Measurements from ENCODE around the gene PLEK. TPM values are rescaled to one million over a fixed set of nuclear protein-coding genes. Genes with fewer than 3 reads are reported as not detected.

The PLEK gene
- polyA plus RNA-seq, 3 donors, result 351 to 708 (median 403) TPM

GRCh38 chr2:68371138-68371537 lies 6.1 kb downstream of the PLEK start:
- peak overlapping the region; percentile 4 to 62 (median 5) for H3K4me3 ChIP-seq (replicated peaks in 1 of 3; ENCODE audit: low read depth in 2 of 3, low read length in 3 of 3)
- peak overlapping the region in 1 of 2 donors; percentile 52 for H3K27ac ChIP-seq (ENCODE audit: low read depth in 1 of 2, low read length in 2 of 2)
- TF ChIP-seq CTCF (IDR thresholded peaks at IDR 0.05), result no peak
- no peak overlapping the region for H3K9ac ChIP-seq (ENCODE audit: insufficient read depth, low read length, poor library complexity, severe bottlenecking)
- H3K36me3 ChIP-seq (replicated peaks in 1 of 2; ENCODE audit: control insufficient read depth in 1 of 2, insufficient read depth in 2 of 2, low read length in 2 of 2), result peaks cover 28 to 58% of the 10 kb centered on the region in 2 donors
- Mint-ChIP-seq H3K9me3 (no peaks in the 10 kb centered on the region), H3K4me1 (peaks cover 77% of the 10 kb centered on the region), H3K4me3 (peak overlapping the region in 1 of 2 donors; percentile 25), H3K27ac (peak overlapping the region; percentile 41 to 86 (median 73)), H3K36me3 (peaks cover 67 to 69% of the 10 kb centered on the region in 2 donors), H3K27me3 (ENCODE audit: low read depth in 3 of 3) (peaks cover 0 to 4% (median 0%) of the 10 kb centered on the region in 3 donors)
- DNase-seq, result no peak
- H4K20me1 ChIP-seq (ENCODE audit: insufficient read depth, low read length), result peaks cover 100% of the 10 kb centered on the region
- H3K4me2 ChIP-seq (replicated peaks; ENCODE audit: extremely low read depth, low read length, poor library complexity, severe bottlenecking), result peak overlapping the region; percentile 93
- H3K9me3 ChIP-seq (replicated peaks in 1 of 2; ENCODE audit: control insufficient read depth in 1 of 2, insufficient read depth in 1 of 2, low read length in 2 of 2), result no peaks in the 10 kb centered on the region
- H3K79me2 ChIP-seq (ENCODE audit: insufficient read depth, low read length), result peaks cover 100% of the 10 kb centered on the region
- no peak overlapping the region for H2AFZ ChIP-seq (ENCODE audit: insufficient read depth, low read depth, low read length, poor library complexity, severe bottlenecking)
- 50% methylated on average over 1 of the region's 1 CpG for WGBS (ENCODE audit: insufficient coverage)
- peaks cover 76 to 88% of the 10 kb centered on the region in 2 donors for H3K4me1 ChIP-seq (ENCODE audit: control insufficient read depth in 1 of 2, insufficient read depth in 2 of 2, low read length in 2 of 2)
- H3K27me3 ChIP-seq (ENCODE audit: control insufficient read depth in 2 of 2, insufficient read depth in 2 of 2, low read length in 2 of 2), result no peaks in the 10 kb centered on the region
- intact Hi-C loops (cut with micrococcal nuclease), result loop anchor here in 1 of 2 donors (2.0 kb wide), 1 partner anchor 14 kb away; no protein-coding TSS in a partner anchor

- no peak overlapping the region for H2AFZ ChIP-seq (ENCODE audit: insufficient read depth, low read depth, low read length, poor library complexity, severe bottlenecking)
- H3K27me3 ChIP-seq (ENCODE audit: control insufficient read depth in 2 of 2, insufficient read depth in 2 of 2, low read length in 2 of 2), result no peaks in the 10 kb centered on the region
- no peaks in the 10 kb centered on the region for H3K9me3 Mint-ChIP-seq
- H3K4me3 ChIP-seq (replicated peaks in 1 of 3; ENCODE audit: low read depth in 2 of 3, low read length in 3 of 3), result peak overlapping the region; percentile 4 to 62 (median 5)
- peaks cover 0 to 4% (median 0%) of the 10 kb centered on the region in 3 donors for H3K27me3 Mint-ChIP-seq (ENCODE audit: low read depth in 3 of 3)
- no peak for DNase-seq
- H3K4me1 Mint-ChIP-seq, result peaks cover 79% of the 10 kb centered on the region
- no peak for TF ChIP-seq CTCF (IDR thresholded peaks at IDR 0.05)
- intact Hi-C loops (cut with micrococcal nuclease), result loop anchor here in 1 of 2 donors (2.0 kb wide), 1 partner anchor 13 kb away; no protein-coding TSS in a partner anchor
- peak overlapping the region; percentile 22 to 52 for H3K27ac ChIP-seq (ENCODE audit: low read depth in 1 of 2, low read length in 2 of 2)
- peak overlapping the region; percentile 0 to 25 for H3K4me3 Mint-ChIP-seq
- peaks cover 64 to 69% of the 10 kb centered on the region in 2 donors for H3K36me3 Mint-ChIP-seq
- H3K27ac Mint-ChIP-seq, result peak overlapping the region; percentile 1 to 86 (median 62)
- no CpG with 5 or more reads among the region's 3 CpGs for WGBS (ENCODE audit: insufficient coverage)
- H3K4me2 ChIP-seq (replicated peaks; ENCODE audit: extremely low read depth, low read length, poor library complexity, severe bottlenecking), result peak overlapping the region; percentile 93
- peaks cover 100% of the 10 kb centered on the region for H4K20me1 ChIP-seq (ENCODE audit: insufficient read depth, low read length)
- peaks cover 100% of the 10 kb centered on the region for H3K79me2 ChIP-seq (ENCODE audit: insufficient read depth, low read length)
- H3K36me3 ChIP-seq (replicated peaks in 1 of 2; ENCODE audit: control insufficient read depth in 1 of 2, insufficient read depth in 2 of 2, low read length in 2 of 2), result peaks cover 28 to 58% of the 10 kb centered on the region in 2 donors
- H3K9ac ChIP-seq (ENCODE audit: insufficient read depth, low read length, poor library complexity, severe bottlenecking), result no peak overlapping the region
- no peaks in the 10 kb centered on the region for H3K9me3 ChIP-seq (replicated peaks in 1 of 2; ENCODE audit: control insufficient read depth in 1 of 2, insufficient read depth in 1 of 2, low read length in 2 of 2)
- H3K4me1 ChIP-seq (ENCODE audit: control insufficient read depth in 1 of 2, insufficient read depth in 2 of 2, low read length in 2 of 2), result peaks cover 81 to 93% of the 10 kb centered on the region in 2 donors
Measured at GRCh38 chr2:68371581-68371980, 6.5 kb downstream of the PLEK start.

All from CD14-positive monocyte (primary cell).